ENCODE data around the gene CACNA1H. TPM values are rescaled to one million over a fixed set of nuclear protein-coding genes. Genes with fewer than 3 reads are reported as not detected.

Gene CACNA1H
- 10 to 100 TPM in 1 of 6 experiments, 1 to 10 TPM in 3, under 1 TPM in 2; 0.56 to 14.0 (median 5.0) TPM for total RNA-seq
- long read RNA-seq, result 0 reads

GRCh38 chr16:1152651-1153259, at the start of gene CACNA1H:
CACNA1H (plus strand) TSS chr16:1153106; CDS start chr16:1153738, 632 bp downstream.
- no CpG with 5 or more reads among the region's 98 CpGs for WGBS (ENCODE audit: insufficient coverage, low coverage, low lambda C conversion rate, missing lambda C conversion rate)
- DNase-seq (no peak), ATAC-seq (peak; percentile 32 to 47 (median 39))
- Histone ChIP-seq H3K4me1 (peaks cover 0 to 18% (median 9%) of the 10 kb centered on the region in 4 donors), H3K4me3 (peak within 1 kb of the TSS in 1 of 3 donors; percentile 43), H3K9me3 (no peaks in the 10 kb centered on the region), H3K27me3 (peaks cover 0 to 3% of the 10 kb centered on the region in 2 donors), H3K36me3 (no peaks in the 10 kb centered on the region), H3K27ac (peak within 1 kb of the TSS in 1 of 3 donors; percentile 15)
- intact Hi-C loops (cut with DNase I), result no loop called here
- TF ChIP-seq POLR2A (IDR thresholded peaks at IDR 0.05) (no peak), CTCF (IDR thresholded peaks at IDR 0.05) (peak in 1 of 4 donors; percentile 11)

GRCh38 chr16:1103636-1103980, 49.3 kb upstream of the CACNA1H start:
- Histone ChIP-seq H3K36me3 (no peaks in the 10 kb centered on the region), H3K9me3 (no peaks in the 10 kb centered on the region), H3K27me3 (peaks cover 6 to 10% of the 10 kb centered on the region in 2 donors), H3K27ac (no peak overlapping the region), H3K4me3 (no peak overlapping the region), H3K4me1 (peaks cover 0 to 3% (median under 1%) of the 10 kb centered on the region in 4 donors)
- ATAC-seq, result no peak
- TF ChIP-seq CTCF (IDR thresholded peaks at IDR 0.05) (no peak), POLR2A (IDR thresholded peaks at IDR 0.05) (no peak)
- intact Hi-C loops (cut with DNase I), result no loop called here
- no CpG with 5 or more reads among the region's 11 CpGs for WGBS (ENCODE audit: insufficient coverage, low coverage, low lambda C conversion rate, missing lambda C conversion rate)
- DNase-seq, result no peak

- peaks cover 6 to 10% of the 10 kb centered on the region in 2 donors for H3K27me3 ChIP-seq
- WGBS (ENCODE audit: insufficient coverage, low coverage, low lambda C conversion rate, missing lambda C conversion rate), result 47% methylated on average over 3 of the region's 26 CpGs
- H3K27ac ChIP-seq, result no peak overlapping the region
- TF ChIP-seq POLR2A (IDR thresholded peaks at IDR 0.05) (no peak), CTCF (IDR thresholded peaks at IDR 0.05) (peak; percentile 78 to 91 (median 88))
- peaks cover 0 to 3% (median 2%) of the 10 kb centered on the region in 4 donors for H3K4me1 ChIP-seq
- DNase-seq (peak; percentile 73 to 76 (median 75)), ATAC-seq (peak; percentile 79 to 87 (median 84))
- no peaks in the 10 kb centered on the region for H3K9me3 ChIP-seq
- H3K4me3 ChIP-seq, result no peak overlapping the region
- intact Hi-C loops (cut with DNase I), result no loop called here
- H3K36me3 ChIP-seq, result no peaks in the 10 kb centered on the region
Measured at GRCh38 chr16:1105888-1106620, 46.9 kb upstream of the CACNA1H start.

- Histone ChIP-seq H3K27ac (no peak overlapping the region), H3K36me3 (no peaks in the 10 kb centered on the region), H3K27me3 (peaks cover 6 to 10% of the 10 kb centered on the region in 2 donors), H3K9me3 (no peaks in the 10 kb centered on the region), H3K4me3 (no peak overlapping the region), H3K4me1 (peaks cover 0 to 3% (median 2%) of the 10 kb centered on the region in 4 donors)
- intact Hi-C loops (cut with DNase I), result no loop called here
- ATAC-seq (no peak), DNase-seq (no peak)
- TF ChIP-seq POLR2A (IDR thresholded peaks at IDR 0.05) (no peak), CTCF (IDR thresholded peaks at IDR 0.05) (no peak)
- WGBS (ENCODE audit: insufficient coverage, low coverage, low lambda C conversion rate, missing lambda C conversion rate), result 40% methylated on average over 4 of the region's 16 CpGs
Measured at GRCh38 chr16:1106659-1107058, 46.2 kb upstream of the CACNA1H start.

Measured in right lobe of liver (tissue), 6 donors.